VCaP (cell line): Measurements from ENCODE around the gene PSME3.
"Not testable (repeated sequence)": the region's sequence is repeated elsewhere in the genome, so short reads cannot be mapped to it uniquely, and the experiment has no call there.

ENCODE experiments used
- H3K27ac ChIP-seq: fragments of 450-650 bp; 2 replicates; pipeline ENCODE4 v1.5.1; 2017
- TF ChIP-seq, protein P1 (sequence below): fragments of 450-650 bp; conservative IDR thresholded peaks from 2 replicates; pipeline ENCODE4 v1.5.1; 2017; ENCODE audit warnings: mild to moderate bottlenecking, moderate library complexity

Gene PSME3

DNA sequence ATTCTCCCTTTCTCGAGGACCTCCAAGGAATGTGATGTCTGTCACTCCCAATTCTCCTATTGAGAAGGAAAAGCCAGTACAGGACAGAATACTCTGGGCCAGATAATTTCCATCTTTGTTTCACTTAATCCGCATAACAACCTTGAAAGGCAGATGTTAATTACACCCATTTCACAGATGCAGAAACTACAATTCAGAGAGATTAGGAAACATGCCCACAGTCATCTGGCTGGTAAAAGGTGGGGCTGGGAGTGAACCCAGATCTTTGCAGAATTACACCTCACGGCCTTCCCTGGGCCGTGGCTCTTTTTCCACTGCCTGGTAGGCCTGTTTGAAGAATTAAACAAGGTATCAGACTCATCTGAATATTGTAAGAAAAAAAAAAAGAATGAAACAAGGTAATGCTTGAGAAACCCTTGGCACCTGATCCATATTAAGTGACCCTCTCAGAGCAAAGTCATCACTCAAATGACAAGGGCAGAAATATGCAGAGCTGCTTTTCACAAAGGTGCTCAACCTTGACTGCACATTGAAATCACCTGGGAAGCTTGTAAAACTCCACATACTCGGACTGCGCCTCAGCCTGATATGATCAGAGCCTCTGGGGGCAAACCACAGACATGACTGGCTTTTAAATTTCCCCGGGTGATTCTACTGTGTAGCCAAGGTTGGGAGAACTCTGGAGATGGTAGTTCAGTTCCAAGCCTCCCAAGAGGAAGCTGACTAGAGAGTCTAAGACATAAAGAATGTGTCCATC, 50.8 kb downstream of the PSME3 start:
- TF ChIP-seq, protein P1, sequence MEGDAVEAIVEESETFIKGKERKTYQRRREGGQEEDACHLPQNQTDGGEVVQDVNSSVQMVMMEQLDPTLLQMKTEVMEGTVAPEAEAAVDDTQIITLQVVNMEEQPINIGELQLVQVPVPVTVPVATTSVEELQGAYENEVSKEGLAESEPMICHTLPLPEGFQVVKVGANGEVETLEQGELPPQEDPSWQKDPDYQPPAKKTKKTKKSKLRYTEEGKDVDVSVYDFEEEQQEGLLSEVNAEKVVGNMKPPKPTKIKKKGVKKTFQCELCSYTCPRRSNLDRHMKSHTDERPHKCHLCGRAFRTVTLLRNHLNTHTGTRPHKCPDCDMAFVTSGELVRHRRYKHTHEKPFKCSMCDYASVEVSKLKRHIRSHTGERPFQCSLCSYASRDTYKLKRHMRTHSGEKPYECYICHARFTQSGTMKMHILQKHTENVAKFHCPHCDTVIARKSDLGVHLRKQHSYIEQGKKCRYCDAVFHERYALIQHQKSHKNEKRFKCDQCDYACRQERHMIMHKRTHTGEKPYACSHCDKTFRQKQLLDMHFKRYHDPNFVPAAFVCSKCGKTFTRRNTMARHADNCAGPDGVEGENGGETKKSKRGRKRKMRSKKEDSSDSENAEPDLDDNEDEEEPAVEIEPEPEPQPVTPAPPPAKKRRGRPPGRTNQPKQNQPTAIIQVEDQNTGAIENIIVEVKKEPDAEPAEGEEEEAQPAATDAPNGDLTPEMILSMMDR: no peak
- no peak overlapping the region for H3K27ac ChIP-seq

DNA sequence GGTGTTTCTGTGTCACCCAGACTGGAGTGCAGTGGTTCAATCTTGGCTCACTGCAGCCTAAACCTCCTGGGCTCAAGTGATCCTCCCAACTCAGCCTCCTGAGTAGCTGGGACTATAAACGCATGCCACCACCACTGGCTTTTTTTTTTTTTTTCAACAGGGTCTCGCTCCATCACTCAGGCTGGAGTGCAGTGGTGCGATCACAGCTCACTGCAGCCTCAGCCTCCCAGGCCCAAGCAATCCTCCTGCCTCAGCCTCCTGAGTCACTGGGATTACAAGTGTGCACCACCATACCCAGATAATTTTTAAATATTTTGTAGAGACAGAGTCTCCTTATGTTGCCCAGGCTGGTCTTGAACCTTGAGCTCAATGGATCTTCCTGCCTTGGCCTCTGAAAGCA, 52.6 kb downstream of the PSME3 start:
- not testable (repeated sequence) for H3K27ac ChIP-seq

DNA sequence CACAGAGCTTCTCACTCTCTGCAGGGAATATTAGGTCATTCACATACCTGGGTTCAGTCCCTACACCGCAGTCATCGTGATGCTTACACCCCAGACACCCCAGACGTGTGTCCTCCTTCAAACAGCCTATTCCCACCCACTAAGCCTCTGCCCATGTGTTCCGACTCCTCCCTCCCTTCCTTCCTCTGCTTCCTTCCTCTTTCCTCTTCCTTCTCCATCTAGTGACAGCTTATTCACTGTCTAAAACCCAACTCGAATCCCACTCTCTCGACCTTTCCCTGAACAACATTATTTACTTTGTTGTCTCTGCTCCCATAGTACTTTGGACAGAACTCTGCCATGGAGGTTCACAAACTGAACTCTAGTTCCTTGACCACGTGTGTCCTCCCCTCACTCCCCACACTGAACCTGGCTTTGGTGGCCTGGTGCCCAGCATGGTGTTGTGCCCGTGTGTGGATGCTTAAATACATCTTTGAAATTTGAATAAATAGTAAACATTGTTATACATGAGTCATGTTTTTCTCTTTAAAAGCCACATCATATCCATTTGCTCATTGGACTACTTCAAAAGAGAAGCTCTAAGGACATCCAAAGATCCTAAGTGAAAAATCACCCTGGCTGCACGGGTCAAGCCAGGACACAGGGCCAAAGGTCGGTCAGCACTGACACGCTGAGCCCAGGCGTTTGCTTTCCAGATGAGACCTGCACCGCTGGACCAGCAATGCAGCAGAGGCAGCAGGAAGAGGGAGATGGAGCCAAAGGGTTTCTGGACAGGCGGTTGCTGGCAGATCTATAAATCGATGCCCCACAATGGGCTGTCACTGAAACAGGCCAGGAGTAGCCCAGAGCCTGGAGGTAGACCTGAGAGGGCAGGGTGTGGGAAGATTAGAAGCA, 53.3 kb downstream of the PSME3 start:
- TF ChIP-seq, protein P1: no peak
- no peak overlapping the region for H3K27ac ChIP-seq

DNA sequence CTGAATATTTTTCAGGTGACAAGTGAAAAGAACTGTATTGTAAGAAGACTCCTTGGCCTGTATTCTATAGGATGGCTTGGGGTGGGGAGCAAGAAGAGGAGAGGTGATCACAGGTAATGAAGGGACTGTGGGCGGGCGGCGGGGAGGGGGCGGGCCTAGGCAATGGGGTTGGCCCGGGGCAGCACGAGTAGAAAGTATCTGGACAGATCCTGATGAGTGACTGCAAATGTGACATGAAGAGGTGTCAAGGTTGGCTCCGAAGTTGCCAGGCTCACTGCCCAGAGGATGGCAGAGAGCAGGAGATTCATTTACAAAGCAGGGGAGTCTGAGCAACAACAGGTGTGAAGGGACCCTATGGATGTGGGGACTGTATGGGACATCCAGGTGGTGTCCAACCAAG, 56.6 kb downstream of the PSME3 start:
- no peak overlapping the region for H3K27ac ChIP-seq
- TF ChIP-seq, protein P1: no peak

DNA sequence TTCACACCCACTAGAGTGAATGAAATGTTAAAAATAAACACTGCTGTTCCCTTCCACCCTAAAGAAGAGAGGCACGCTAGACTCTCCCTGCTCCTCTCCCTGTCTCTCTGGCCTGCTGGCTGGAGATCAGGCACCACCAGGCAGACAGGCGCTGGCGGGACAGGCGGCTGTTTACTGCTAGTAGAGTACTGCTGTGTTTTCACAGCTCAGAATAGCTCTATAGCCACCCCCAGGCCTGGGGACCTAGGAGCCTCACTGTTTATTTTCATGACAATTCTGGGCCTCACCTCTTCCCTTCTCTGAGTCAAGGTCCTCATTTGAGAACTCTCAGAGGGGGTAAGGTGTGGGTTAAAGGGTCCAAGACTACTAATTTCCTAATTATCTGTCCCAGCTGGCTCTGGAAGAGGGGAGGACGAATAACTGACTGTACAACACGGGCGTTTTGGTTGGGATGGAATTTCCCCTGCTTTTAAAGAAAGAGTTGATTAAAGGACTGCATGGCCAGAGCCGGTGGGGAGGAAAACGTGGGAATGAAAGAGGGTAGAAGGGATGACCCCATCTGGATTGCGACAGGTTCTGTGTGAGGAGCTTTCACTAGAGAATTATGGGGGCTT, 58.4 kb downstream of the PSME3 start:
- TF ChIP-seq, protein P1: no peak
- H3K27ac ChIP-seq: no peak overlapping the region

DNA sequence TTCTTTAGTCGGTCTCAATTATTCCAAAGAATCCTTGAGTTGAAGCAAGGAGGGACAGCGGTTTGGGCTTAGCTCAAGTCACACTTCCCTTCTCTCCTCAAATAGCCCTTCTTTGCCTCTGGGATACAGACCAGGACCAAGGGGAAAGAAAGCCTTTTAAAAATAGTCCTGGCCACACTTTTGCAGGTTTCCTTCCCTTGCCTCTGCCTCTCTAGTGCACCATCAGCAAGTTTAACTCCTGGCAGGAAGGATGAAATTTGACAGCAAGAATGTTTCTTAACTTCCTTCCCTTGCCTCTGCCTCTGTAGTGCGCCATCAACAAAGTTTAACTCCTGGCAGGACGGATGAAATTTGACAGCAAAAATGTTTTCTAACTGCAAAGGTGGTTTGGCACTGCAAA, 60.2 kb downstream of the PSME3 start:
- no peak overlapping the region for H3K27ac ChIP-seq
- TF ChIP-seq, protein P1: no peak
